Islet precursor cell (in vitro differentiated cells): Measurements from ENCODE around the gene PLEKHA6.

Source experiments
- DNase-seq: peaks from one replicate; pipeline ENCODE4 v3.0.0-alpha.2; 2018

Gene PLEKHA6

GRCh38 chr1:204382714-204383083 is 23.0 kb upstream of the PLEKHA6 start:
- DNase-seq: no peak

- DNase-seq: peak; percentile 77
Measured at GRCh38 chr1:204380293-204380831, 20.6 kb upstream of the PLEKHA6 start.

DNA sequence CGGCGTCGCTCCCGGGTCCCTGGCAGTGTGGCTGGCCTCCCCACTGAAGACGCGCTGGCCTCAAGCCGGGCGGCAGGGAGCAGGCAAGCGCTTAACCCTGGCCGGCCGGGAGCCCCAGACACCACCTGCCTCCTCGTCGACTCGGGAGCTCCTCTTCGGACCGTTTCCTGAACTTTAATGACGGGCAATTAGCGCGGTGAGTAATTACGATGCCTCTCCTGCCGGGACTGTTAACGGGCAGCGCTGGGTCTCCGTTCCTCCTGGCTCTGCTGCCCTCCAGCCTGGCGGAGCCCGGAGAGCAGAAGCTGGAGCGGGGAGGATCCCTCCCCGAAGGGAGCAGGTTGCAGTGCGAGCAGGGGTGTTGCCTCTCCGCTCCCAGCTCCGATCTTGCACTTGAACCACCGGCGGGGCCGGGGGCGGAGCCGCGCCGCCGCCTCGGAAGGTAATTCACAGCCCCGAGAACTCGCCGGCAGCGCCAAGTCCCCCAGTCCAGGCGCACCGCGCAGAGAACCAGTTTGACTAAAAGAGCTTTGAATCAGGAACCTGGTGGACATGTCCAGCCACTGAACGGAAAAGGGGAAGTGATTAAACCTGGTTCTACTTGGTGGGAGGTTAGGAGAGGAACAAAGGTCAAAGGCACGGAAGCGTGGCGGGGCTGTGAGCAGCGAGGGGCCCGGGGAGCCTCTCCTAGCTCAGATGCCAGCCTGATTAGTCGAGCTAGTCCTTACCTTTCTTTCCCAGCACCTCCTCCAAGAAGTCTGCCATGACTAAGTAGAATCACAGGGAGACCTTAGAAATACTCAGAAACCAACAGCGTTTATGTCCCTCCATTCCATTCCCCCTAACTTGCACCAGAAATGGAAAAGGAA is 18.3 kb upstream of the PLEKHA6 start:
- peak; percentile 87 for DNase-seq

GRCh38 chr1:204376919-204377799 is 17.4 kb upstream of the PLEKHA6 start:
- peak; percentile 43 for DNase-seq

GRCh38 chr1:204376465-204376864 is 16.7 kb upstream of the PLEKHA6 start:
- DNase-seq: peak; percentile 19

DNA sequence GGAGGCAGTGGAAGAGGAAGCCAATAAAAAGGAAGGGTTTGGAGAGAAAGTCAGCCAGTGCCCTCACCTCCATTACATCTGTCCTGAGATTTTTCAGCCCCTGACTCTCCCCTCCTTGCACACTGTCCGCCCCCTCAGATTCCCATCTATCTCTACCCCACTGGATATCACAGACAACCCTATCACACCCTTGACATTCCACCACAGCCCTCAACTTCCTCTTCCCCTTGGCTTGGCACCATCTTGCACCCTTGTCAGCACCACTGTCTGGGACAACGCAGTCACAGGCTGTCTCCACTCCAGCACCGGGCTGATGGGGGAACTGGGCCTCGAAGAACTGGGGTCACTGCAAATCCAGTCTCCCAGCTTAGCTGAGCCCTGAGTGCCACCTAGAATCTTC is 14.2 kb upstream of the PLEKHA6 start:
- peak; percentile 38 for DNase-seq

GRCh38 chr1:204370176-204370575 is 10.4 kb upstream of the PLEKHA6 start:
- no peak for DNase-seq

DNA sequence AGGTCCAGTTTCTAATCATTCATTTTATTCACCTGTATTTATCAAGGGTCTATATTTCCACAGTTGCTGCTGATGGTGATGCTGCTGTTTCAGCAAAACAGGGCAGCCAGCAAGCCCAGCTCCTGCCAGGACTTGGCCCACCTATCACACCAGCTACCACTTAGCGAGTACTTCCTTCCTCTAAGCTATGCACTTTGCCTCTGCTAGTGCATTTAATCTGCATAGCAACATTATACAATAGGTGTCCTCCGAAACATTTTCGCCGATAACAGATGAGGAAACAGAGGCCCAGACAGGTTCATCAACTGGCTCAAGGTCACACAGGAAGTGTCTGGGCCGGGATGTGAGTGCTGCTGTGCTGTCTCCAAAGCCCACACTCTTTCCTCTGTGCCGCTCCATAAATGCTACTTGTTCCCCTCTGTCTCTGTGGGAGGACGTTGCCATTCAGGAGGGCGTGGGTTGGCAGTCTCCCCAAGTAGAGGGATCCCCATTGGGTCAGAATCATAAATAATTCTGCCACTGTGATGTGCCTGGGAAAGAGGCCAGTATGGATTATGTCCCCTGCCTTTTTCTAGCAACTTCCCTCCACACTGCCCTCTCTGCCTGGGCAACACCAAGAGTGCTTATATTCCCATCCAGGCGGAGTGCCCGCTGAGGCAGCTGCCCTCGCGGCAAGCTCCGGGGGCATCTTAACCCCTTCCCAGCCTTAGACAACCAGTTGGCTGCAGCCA is 9.4 kb upstream of the PLEKHA6 start:
- DNase-seq: no peak

GRCh38 chr1:204367956-204368355 is 8.2 kb upstream of the PLEKHA6 start:
- no peak for DNase-seq

DNA sequence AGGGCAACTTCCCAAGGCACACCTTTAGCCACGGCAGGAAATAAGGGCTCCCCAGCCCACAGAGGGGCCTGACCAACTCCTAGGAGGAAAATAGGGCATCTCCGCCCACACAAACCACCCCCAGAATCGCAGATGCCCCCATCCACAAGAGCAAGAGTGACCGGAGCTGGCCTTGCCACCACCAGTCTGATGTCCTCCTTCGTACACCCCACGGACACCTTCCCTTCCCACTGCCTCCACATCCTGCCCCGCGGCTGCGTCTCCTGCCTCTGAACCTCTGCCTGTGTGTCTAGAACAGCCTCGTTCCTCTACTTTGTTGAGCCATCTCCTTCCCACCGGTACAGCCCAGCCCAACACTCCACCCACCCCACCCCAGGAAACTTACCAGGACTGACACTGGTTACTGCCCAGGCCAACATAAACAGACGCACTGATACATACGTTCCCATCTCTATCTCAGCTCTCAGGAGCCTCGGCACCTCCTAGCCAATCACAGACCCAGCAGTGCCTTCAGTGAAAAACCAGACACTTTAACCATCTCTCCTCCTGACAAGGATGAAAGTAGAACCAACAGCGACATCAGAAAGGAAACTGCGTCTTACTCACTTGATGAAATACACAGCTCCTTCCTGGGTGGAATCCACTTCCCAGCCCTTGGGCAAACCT is 7.6 kb upstream of the PLEKHA6 start:
- no peak for DNase-seq

- DNase-seq: peak; percentile 75
Measured at GRCh38 chr1:204366759-204367158, 7.0 kb upstream of the PLEKHA6 start.

DNA sequence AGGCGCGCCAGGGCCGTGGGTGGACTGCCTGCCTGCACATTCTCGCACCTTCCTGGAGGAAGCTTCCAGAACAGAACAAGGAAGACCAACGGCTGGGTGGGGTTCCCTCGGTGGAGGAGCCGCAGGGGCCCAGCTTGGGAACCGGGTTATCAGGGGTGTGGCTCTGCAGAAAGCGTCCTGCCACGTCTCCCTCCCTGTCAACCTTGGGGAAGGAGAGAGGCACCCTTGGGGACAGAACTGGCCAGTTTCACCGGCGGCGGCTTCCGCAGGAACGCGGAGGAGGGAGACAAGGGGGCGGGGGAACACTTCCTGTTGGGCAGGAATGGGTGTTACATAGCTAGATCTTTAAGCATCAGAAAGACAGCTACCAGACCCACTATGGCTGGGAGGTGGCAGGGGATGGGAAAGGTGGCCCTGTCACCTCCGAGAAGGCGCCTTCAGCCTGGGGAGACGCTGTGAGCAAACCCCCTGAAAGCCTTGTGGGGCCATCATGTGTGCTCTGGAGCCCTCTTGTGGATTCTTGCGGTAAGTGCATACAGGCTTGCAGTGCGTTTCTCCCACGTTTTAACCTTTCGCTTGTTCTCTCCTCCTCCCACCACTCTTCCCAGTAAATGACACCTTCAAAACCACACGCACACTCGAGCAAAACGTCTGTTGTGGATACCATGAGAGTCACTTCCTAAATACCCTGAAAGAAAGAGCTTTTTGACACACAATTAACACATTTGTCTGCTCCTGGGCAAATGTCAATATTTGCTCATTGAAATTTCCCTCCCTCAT is 3.8 kb upstream of the PLEKHA6 start:
- peak; percentile 81 for DNase-seq

GRCh38 chr1:204362984-204363334 is 3.2 kb upstream of the PLEKHA6 start:
- no peak for DNase-seq

GRCh38 chr1:204361781-204362180 is 2.1 kb upstream of the PLEKHA6 start:
- DNase-seq: no peak

DNA sequence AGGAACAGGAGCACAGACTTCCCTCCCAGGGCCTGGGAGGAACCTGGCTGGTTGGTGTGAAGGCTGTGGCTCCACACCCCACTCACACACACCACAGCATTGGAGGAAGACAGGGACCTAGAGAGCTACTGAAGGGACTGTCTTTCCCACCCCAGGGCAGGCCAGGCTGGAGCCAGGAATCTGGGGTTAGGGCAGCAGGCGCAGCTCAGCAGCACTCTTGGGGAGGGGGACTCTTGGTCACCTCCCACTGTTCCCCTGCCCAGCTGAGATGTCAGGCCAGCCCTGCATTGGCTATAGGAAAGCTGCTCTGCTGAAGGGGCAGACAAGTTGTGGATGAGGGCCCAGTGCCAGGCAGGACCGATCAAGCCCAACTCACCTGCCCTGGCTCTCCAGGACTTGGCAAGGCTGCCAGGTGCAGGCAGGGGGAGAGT is 1.6 kb upstream of the PLEKHA6 start:
- DNase-seq: no peak

GRCh38 chr1:204360314-204360713 is 585 bp upstream of the PLEKHA6 start:
- DNase-seq: no peak

- DNase-seq: no peak
Measured at GRCh38 chr1:204359131-204359473, 627 bp downstream of the PLEKHA6 start.

- DNase-seq: no peak
Measured at GRCh38 chr1:204358605-204359004, 1.1 kb downstream of the PLEKHA6 start.

DNA sequence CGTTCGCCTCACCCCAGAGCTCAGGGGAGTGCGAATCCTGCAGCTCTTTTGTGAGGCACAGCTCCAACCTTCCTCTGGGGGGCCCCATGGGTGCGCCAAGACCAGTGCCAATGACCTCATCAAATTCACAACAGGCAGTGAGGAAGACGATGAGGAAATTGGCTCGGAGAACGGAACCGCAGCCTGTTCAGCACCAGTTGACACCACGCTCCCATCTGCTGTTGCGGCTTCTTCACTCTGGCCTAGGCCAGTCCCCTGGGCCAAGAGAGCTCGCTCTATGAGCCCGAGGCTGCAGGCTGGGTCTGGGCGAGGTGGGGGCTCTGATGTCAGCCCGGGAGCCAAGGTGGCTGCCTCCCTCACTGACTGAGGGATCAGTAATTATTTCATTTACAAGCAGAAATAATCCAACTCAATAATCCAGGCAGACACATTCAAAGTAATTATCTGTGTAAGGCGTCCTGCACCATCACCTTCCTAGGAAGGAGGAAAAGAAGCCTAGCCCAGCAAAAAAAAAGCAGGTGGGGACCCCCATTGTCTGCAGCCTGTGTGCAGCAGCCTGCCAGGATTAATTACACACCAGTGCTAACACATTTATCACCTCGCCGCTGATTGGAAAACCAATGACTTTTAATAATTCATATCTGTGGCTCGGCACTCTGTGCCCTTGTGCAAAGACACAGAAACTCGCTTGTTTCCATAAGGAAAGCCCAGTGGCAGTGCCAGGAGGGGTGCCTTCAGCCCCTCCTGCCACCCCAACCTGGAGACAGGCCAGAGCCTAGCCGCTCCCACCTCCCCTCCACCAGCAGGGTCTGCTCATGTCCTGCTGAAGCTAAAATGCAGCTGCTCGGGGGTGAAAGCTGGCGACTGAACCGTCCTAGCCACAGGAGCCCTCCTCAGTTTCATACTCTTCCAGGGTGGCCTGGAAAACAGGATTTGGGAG is 1.9 kb downstream of the PLEKHA6 start:
- no peak for DNase-seq

- DNase-seq: no peak
Measured at GRCh38 chr1:204356997-204357396, 2.7 kb downstream of the PLEKHA6 start.

GRCh38 chr1:204355913-204356312 is 3.8 kb downstream of the PLEKHA6 start:
- DNase-seq: no peak
